Measurements from ENCODE around the gene FRAS1. TPM values are rescaled to one million over a fixed set of nuclear protein-coding genes. Genes with fewer than 3 reads are reported as not detected.

FRAS1 gene
- total and polyA plus RNA-seq, 9 of the 15 experiments (the other 6 are each of a cell fraction or from before 2014, with no cell fraction given): under 0.01 to 0.11 (median 0.04) TPM; not detected in 2

GRCh38 chr4:78409612-78410202 lies 352.6 kb downstream of the FRAS1 start (continued):
- no peak for TF ChIP-seq ZNF239 (CRISPR knock-in tag; IDR thresholded peaks at IDR 0.05)
- no peak for TF ChIP-seq IRF2 (CRISPR knock-in tag; IDR thresholded peaks at IDR 0.05)
- TF ChIP-seq KLF13 (tag; IDR thresholded peaks at IDR 0.05; ENCODE audit: borderline replicate concordance, low read depth): no peak
- TF ChIP-seq FOXJ3 (CRISPR knock-in tag; IDR thresholded peaks at IDR 0.05): no peak
- TF ChIP-seq ZNF507 (tag; conservative IDR thresholded peaks at IDR 0.05): no peak
- no peak for TF ChIP-seq DDX20 (tag; IDR thresholded peaks at IDR 0.05; ENCODE audit: low read depth)

- FAIRE-seq: no peak
These were observed 353.1 kb downstream of the FRAS1 start for GRCh38 chr4:78410225-78410624.

More at GRCh38 chr4:78410225-78410624, 353.1 kb downstream of the FRAS1 start:
- no TSS peak for BruUV-seq (replicated peaks)
- Histone ChIP-seq H3K4me2 (ENCODE audit: insufficient read depth, low read length) (no peak overlapping the region), H3K9me1 (ENCODE audit: control insufficient read depth, insufficient read depth, low read length) (no peaks in the 10 kb centered on the region), H3K27ac (ENCODE audit: extremely low read depth, low read depth, low read length) (no peak overlapping the region), H3K79me2 (ENCODE audit: control insufficient read depth, insufficient read depth, low read length) (no peaks in the 10 kb centered on the region), H3K4me1 (replicated peaks in 1 of 2; ENCODE audit: control insufficient read depth in 2 of 2, insufficient read depth in 2 of 2, low read length in 2 of 2) (no peaks in the 10 kb centered on the region), H3K9me3 (replicated peaks; ENCODE audit: control insufficient read depth, insufficient read depth, low read depth, low read length) (no peaks in the 10 kb centered on the region), H3K4me3 (no peak overlapping the region), H2AFZ (ENCODE audit: low read depth, low read length) (no peak overlapping the region), H3K36me3 (ENCODE audit: control insufficient read depth, insufficient read depth, low read length) (no peaks in the 10 kb centered on the region), H4K20me1 (replicated peaks; ENCODE audit: control insufficient read depth, insufficient read depth, low read length) (no peaks in the 10 kb centered on the region), H3K27me3 (ENCODE audit: control insufficient read depth in 2 of 2, insufficient read depth in 2 of 2, low read length in 2 of 2) (peaks cover 2 to 4% of the 10 kb centered on the region in 2 experiments; a peak in 3 of 5 replicates), H3K9ac (ENCODE audit: insufficient read depth in 1 of 2, low read depth in 2 of 2, low read length in 2 of 2) (no peak overlapping the region)
- in situ Hi-C loops (cut with MboI): no loop called here
- TF ChIP-seq IRF9 (tag; IDR thresholded peaks at IDR 0.05) (no peak), KDM1A (IDR thresholded peaks at IDR 0.05) (no peak)
- intact Hi-C loops (cut with micrococcal nuclease): loop anchor here (10.0 kb wide), 1 partner anchor 105 kb away; no protein-coding TSS in a partner anchor
- POLR2A ChIA-PET: no interaction called here
- ATAC-seq: no peak
- no peak for DNase-seq (ENCODE audit: extremely low read depth in 1 of 4, low spot score in 3 of 4)
- CTCF ChIA-PET (ENCODE audit: low intra/inter-chr PET ratio): no interaction called here
